Measurements from ENCODE around the gene SLFN12.
"Not testable (repeated sequence)": the region's sequence is repeated elsewhere in the genome, so short reads cannot be mapped to it uniquely, and the experiment has no call there.

Gene SLFN12

DNA sequence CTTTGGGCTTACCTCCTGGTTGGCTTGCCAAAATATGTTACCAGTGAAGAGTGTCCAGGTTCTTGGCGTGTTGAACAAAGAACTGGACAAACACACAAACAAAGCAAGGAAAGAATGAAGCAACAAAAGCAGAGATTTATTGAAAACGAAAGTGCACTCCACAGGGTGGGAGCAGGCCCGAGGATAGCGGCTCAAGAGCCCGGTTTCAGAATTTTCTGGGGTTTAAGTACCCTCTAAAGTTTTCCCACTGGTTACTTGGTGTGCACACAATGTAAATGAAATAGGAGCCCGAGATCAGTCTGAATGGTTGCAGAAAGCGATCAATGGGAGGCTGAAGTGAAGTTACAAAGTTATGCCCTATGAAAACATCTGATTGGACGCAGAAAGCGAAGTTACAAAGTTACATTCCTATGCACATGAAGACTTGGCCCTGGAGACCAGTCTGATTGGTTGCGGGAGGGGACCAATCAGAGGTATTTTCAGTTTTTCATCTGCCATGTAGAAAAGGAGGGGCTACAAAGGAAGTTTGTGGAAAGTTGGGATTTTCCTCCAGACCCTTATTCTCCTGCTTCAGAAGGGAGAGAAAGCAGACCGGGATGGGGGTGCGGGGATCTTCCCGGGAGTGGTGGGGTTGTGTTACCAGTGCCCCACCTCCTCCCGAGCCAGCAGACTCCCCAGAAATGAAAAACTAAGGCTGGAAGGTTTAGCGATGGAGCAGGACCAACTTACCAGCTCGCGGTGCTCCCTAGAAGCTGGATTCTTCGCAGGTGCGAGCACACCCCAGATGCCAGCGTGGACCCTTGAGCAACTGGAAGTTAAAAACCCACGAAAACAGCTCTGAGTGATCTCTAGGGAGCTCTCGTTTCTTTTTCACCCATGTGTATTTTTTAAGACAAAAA lies at the start of gene SLFN12:
Gene SLFN12 (minus strand): TSS at position 325 of the 899 bp plus-strand sequence. CDS start 9,472 bp downstream, outside the sequence.
- peak; percentile 96 for DNase-seq (ENCODE audit: low read depth)
- H3K4me3 ChIP-seq (ENCODE audit: low read depth, low read length) = peak within 1 kb of the TSS; percentile 55

GRCh38 chr17:35479271-35479670 lies 47.0 kb upstream of the SLFN12 start:
- DNase-seq (ENCODE audit: low read depth) = no peak
- H3K4me3 ChIP-seq (ENCODE audit: low read depth, low read length) = no peak overlapping the region

GRCh38 chr17:35477248-35477647 lies 44.9 kb upstream of the SLFN12 start:
- DNase-seq (ENCODE audit: low read depth) = no peak
- no peak overlapping the region for H3K4me3 ChIP-seq (ENCODE audit: low read depth, low read length)

GRCh38 chr17:35476283-35476820 lies 44.1 kb upstream of the SLFN12 start:
- DNase-seq (ENCODE audit: low read depth) = no peak
- no peak overlapping the region for H3K4me3 ChIP-seq (ENCODE audit: low read depth, low read length)

DNA sequence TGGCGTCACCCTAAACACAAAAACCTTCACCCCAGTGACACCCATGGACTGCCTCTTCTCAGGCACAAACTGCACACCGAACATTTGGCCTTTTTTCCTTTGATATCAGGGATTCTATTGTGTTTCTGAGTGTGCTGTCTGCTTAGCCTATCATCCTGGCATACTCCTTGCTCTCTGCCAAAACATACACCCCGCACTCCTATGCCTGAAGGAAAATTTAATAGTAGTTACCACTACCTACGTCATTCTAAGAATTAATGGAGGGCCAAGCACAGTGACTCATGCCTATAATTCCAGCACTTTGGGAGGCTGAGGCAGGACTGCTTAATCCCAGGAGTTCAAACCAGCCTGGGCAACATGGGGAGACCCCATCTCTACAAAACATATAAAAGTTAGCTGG lies 36.2 kb upstream of the SLFN12 start:
- no peak for DNase-seq (ENCODE audit: low read depth)
- H3K4me3 ChIP-seq (ENCODE audit: low read depth, low read length) = no peak overlapping the region

DNA sequence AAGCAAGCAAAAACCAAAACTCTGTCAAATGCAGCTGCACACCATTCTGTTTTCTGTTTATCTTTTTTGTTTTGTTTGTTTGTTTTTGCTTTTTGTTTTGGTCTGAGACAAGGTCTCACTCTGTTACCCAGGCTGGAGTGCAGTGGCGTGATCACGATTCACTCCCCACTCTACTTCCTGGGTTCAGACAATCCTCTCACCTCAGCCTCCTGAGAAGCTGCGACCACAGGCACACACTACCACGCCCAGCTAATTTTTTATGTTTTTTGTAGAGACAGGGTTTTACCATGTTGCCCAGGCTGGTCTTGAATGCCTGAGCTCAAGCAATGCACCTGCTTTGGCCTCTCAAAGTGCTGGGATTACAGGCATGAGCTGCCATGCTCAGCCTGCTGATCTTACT lies 35.5 kb upstream of the SLFN12 start:
- DNase-seq (ENCODE audit: low read depth) = no peak
- H3K4me3 ChIP-seq (ENCODE audit: low read depth, low read length) = no peak overlapping the region

DNA sequence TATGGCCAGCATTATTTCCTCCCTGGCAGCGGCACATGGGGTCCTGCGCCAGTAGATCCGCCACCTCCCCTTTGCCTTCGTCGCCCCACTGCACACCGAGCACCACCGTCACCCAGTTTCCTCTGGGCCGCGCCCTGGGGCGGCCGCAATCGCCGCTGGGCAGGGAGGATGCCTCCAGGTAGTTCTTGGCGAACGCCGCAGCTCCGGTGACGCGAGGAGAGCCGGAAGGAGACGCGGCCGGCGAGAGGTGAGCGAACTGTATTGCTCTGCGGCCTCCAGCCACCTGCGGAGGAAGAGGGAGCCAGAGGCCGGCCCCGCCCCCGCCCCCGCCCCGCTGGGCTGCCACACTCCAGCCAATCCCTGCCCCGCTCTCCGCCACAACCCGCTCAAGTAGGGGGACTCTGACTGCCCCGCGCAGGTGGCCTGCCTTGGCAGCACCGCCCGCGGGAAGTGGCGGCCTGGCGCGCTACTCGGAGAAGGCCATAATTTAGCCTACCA lies 28.1 kb upstream of the SLFN12 start:
- DNase-seq (ENCODE audit: low read depth) = no peak
- H3K4me3 ChIP-seq (ENCODE audit: low read depth, low read length) = no peak overlapping the region

GRCh38 chr17:35454035-35454434 lies 21.7 kb upstream of the SLFN12 start:
- not testable (repeated sequence) for H3K4me3 ChIP-seq (ENCODE audit: low read depth, low read length); DNase-seq (ENCODE audit: low read depth)

DNA sequence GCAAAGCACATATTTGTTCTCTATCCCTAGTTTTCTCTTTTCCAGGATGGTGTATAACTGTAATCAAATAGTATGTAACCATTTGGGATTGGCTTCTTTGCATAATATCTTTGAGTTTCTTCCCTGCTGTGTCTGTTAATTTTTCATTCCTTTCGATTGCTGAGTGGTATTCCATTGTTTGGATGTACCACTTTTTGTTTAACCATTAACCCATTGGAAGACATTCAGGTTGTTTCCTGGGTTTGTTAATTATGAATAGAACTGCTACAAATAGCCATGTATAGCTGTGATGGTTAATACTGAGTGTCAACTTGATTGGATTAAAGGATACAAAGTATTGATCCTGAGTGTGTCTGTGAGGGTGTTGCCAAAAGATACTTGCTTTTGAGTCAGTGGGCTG lies 20.9 kb upstream of the SLFN12 start:
- H3K4me3 ChIP-seq (ENCODE audit: low read depth, low read length) = no peak overlapping the region
- no peak for DNase-seq (ENCODE audit: low read depth)

DNA sequence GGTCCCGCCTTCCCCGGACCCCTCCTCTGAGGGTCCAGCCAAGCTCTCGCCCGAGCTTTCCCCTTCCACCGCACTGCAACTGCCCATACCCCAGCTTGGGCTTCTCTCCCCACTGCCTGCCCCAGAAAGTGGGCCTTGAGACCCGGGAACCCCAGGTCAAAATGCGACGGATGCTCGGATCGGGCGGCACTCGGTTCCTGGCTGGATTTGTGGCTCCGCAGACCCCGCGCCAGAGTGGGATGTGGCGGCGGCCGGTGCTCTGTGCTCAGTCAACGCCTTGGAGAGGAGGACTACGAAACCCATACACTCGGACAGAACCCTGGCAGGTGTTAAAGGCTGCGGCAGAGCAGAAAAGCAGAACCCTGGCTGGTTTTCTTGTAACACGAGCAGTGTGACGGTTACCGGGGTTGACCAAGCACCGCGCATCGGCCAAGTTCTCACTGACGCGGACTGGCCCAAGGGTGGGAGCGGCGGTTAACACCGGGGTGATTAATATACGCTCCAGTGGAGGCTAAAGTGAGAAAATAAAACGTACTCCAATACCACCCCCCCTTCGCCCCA lies 17.2 kb upstream of the SLFN12 start:
- no peak for DNase-seq (ENCODE audit: low read depth)

GRCh38 chr17:35448899-35449227 lies 16.6 kb upstream of the SLFN12 start:
- DNase-seq (ENCODE audit: low read depth) = no peak
- peak overlapping the region; percentile 50 for H3K4me3 ChIP-seq (ENCODE audit: low read depth, low read length)

More for the DNA sequence above, 17.2 kb upstream of the SLFN12 start:
- peak overlapping the region; percentile 17 for H3K4me3 ChIP-seq (ENCODE audit: low read depth, low read length)

- peak within 1 kb of the TSS; percentile 50 for H3K4me3 ChIP-seq (ENCODE audit: low read depth, low read length)
- DNase-seq (ENCODE audit: low read depth) = no peak
Measured at GRCh38 chr17:35448214-35448898, 16.1 kb upstream of the SLFN12 start, which contains the start of gene SLFN13. SLFN13 (minus strand) TSS chr17:35448766; CDS start chr17:35445680, 3,086 bp downstream.

DNA sequence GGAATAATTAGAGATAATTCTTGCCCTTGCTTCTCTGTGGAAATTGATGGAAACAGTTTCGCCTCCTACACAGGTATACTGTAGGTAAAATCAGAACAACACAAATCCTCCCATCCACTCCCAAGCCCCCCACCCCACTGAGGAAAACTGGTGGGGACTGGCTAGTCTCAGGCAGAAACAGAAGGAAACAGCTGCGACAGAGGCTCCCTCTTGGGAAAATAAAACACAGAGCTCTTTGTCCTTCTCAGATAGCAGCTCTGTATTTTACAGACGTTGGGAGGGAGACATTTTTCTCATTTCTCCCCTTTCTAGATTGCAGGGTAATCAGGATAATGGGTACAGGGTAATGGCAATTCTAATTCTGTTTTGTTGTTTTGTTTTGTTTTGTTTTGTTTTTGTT lies 15.2 kb upstream of the SLFN12 start:
- no peak overlapping the region for H3K4me3 ChIP-seq (ENCODE audit: low read depth, low read length)

DNA sequence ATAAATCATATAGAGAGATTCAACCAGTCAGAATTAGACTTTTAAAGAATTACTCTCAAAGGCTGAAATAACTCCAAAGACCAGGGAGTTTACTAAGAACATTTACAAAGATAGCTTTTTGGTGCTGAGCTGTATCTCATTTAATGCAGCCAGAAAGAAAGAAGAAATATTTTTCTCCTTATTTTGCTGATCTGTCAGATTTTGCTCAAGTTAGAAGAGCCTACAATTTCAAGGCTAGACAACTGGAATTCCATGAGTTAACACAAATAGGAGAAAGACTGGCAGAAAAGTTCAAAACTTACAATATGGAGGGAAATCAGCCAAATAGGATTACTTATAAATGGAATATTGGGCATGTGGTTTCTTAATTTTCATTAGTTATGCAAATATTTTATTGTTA lies 6.1 kb upstream of the SLFN12 start:
- DNase-seq (ENCODE audit: low read depth) = no peak
- no peak overlapping the region for H3K4me3 ChIP-seq (ENCODE audit: low read depth, low read length)

More for the DNA sequence above, 15.2 kb upstream of the SLFN12 start:
- no peak for DNase-seq (ENCODE audit: low read depth)

DNA sequence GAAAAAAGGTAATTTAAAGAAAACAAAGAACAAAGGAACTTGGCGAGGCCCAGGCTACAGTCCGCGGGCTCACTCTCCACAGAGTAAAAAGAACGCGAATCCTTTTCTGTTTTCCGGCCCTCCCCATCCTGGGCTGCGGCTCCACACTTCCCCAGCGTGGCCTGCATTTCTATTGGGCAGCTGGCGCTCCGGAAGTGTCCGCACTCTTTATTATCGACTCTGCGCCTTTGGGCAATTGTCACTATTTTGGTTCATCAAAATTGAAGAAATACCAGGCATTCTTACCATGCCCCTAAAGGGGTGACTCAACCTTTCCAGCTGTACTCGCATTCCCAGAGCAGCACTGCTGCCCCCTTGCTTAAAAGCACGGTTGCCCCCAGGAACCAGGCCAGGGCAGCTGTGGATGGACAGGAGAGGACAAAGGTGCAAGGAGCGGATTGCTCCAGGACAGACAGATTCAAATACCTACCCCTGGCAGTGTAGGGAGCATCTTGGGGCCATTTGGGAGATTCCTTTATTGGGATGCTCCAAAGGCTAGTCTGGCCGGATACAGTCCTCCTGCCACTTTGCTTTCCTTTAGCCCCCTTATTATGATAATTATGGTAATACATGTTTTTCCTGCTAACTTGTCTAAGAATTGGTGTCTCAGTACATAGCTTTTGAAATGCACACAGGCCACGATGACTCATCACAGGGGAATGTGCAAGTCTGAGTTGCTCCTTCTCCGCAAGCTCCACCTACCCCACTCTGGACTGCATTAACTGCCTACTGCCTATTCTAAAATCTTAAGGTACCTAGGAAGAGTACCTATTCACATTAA lies 985 bp upstream of the SLFN12 start:
- peak; percentile 98 for DNase-seq (ENCODE audit: low read depth)
- peak overlapping the region; percentile 55 for H3K4me3 ChIP-seq (ENCODE audit: low read depth, low read length)

- no peak for DNase-seq (ENCODE audit: low read depth)
Measured at GRCh38 chr17:35429702-35430101, 2.6 kb downstream of the SLFN12 start.

GRCh38 chr17:35428229-35428628 lies 4.1 kb downstream of the SLFN12 start:
- no peak for DNase-seq (ENCODE audit: low read depth)
- H3K4me3 ChIP-seq (ENCODE audit: low read depth, low read length) = no peak overlapping the region

More at GRCh38 chr17:35429702-35430101, 2.6 kb downstream of the SLFN12 start:
- no peak overlapping the region for H3K4me3 ChIP-seq (ENCODE audit: low read depth, low read length)

DNA sequence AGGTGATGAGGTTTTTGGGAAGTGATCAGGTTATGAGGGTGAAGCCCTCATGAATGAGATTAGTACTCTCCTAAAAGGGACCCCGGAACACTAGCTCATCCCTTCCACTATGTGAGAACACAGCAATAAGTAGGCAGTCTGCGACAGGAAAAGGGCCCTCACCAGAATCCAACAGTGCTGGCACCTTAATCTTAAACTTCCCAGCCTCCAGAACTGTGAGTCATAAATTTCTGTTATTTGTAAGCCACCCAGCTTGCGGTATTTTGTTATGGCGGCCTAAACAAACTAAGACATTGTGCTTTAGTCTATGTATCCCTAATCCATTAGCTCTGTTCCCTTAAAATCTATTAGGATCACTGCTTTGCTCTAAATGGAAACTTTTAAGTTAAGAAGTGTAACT lies 8.5 kb downstream of the SLFN12 start:
- H3K4me3 ChIP-seq (ENCODE audit: low read depth, low read length) = no peak overlapping the region
- no peak for DNase-seq (ENCODE audit: low read depth)

GRCh38 chr17:35421069-35421468 lies 11.2 kb downstream of the SLFN12 start:
- H3K4me3 ChIP-seq (ENCODE audit: low read depth, low read length); DNase-seq (ENCODE audit: low read depth): not testable (repeated sequence)

All from skeletal muscle cell (primary cell).